ENCODE results near the gene ZNF622.

DNA sequence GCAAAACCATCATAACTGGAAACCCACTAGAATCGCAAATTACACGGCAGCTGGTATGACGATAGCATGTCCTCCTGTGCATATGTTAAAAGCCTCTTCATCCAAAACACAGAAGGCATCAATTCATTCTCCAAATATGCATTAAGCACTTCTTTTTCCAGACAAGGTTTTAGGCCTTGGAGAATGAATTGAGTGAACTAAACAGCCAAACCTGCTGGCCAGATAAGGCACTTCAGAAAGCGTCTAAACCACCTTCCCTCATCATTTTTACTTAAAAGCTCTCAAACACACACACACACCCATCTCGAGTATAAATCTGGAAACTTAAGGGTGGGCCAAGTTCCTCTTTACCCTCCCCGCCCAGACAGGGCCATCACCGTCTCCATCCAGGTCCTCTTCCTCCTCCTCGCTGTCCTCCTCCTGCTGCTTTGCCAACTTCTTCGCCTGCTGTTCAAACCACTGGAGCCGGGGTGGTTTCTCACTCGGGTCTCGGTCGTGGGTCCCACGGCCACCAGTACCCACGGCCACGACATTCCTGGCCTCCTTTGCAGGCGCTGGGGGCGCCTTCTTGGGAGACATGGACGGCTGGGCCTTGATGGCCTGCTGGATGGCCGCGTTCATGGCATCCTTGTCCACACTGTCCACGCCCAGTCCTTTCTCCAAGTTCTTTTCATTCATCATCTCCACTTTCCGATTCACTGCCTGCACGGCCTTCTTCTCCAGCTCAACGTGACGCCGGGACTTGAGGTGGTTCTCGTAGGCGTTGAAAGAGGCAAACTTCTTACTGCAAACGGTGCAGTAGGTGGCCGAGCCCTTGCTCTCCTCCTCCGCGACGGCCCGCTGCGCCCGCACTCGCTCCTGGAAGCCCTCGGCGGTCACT is 696 bp downstream of the ZNF622 start:
- no peak for TF ChIP-seq ZNF207 (IDR thresholded peaks at IDR 0.05; ENCODE audit: borderline replicate concordance)
- no peak for TF ChIP-seq NFRKB (IDR thresholded peaks at IDR 0.05)
- TF ChIP-seq TAF1 (CRISPR knock-in tag; IDR thresholded peaks at IDR 0.05), result no peak
- TF ChIP-seq, protein P1, sequence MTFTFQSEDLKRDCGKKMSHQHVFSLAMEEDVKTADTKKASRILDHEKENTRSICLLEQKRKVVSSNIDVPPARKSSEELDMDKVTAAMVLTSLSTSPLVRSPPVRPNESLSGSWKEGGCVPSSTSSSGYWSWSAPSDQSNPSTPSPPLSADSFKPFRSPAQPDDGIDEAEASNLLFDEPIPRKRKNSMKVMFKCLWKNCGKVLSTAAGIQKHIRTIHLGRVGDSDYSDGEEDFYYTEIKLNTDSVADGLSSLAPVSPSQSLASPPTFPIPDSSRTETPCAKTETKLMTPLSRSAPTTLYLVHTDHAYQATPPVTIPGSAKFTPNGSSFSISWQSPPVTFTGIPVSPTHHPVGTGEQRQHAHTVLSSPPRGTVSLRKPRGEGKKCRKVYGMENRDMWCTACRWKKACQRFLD (CRISPR knock-in tag; IDR thresholded peaks at IDR 0.05; ENCODE audit: borderline replicate concordance), result no peak
- TF ChIP-seq, protein P2, sequence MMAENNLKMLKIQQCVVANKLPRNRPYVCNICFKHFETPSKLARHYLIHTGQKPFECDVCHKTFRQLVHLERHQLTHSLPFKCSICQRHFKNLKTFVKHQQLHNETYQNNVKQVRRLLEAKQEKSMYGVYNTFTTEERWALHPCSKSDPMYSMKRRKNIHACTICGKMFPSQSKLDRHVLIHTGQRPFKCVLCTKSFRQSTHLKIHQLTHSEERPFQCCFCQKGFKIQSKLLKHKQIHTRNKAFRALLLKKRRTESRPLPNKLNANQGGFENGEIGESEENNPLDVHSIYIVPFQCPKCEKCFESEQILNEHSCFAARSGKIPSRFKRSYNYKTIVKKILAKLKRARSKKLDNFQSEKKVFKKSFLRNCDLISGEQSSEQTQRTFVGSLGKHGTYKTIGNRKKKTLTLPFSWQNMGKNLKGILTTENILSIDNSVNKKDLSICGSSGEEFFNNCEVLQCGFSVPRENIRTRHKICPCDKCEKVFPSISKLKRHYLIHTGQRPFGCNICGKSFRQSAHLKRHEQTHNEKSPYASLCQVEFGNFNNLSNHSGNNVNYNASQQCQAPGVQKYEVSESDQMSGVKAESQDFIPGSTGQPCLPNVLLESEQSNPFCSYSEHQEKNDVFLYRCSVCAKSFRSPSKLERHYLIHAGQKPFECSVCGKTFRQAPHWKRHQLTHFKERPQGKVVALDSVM (CRISPR knock-in tag; IDR thresholded peaks at IDR 0.05), result no peak
- TF ChIP-seq, protein P3, sequence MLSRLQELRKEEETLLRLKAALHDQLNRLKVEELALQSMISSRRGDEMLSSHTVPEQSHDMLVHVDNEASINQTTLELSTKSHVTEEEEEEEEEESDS (CRISPR knock-in tag; IDR thresholded peaks at IDR 0.05; ENCODE audit: borderline replicate concordance), result no peak
- no peak for TF ChIP-seq ELF4 (CRISPR knock-in tag; IDR thresholded peaks at IDR 0.05; ENCODE audit: borderline replicate concordance)
- TF ChIP-seq CCDC6 (CRISPR knock-in tag; IDR thresholded peaks at IDR 0.05), result no peak
- no peak for TF ChIP-seq RBFOX2 (IDR thresholded peaks at IDR 0.05; ENCODE audit: low read depth, low read length)
- TF ChIP-seq MYNN (CRISPR knock-in tag; IDR thresholded peaks at IDR 0.05; ENCODE audit: low read depth), result no peak
- TF ChIP-seq, protein P4, sequence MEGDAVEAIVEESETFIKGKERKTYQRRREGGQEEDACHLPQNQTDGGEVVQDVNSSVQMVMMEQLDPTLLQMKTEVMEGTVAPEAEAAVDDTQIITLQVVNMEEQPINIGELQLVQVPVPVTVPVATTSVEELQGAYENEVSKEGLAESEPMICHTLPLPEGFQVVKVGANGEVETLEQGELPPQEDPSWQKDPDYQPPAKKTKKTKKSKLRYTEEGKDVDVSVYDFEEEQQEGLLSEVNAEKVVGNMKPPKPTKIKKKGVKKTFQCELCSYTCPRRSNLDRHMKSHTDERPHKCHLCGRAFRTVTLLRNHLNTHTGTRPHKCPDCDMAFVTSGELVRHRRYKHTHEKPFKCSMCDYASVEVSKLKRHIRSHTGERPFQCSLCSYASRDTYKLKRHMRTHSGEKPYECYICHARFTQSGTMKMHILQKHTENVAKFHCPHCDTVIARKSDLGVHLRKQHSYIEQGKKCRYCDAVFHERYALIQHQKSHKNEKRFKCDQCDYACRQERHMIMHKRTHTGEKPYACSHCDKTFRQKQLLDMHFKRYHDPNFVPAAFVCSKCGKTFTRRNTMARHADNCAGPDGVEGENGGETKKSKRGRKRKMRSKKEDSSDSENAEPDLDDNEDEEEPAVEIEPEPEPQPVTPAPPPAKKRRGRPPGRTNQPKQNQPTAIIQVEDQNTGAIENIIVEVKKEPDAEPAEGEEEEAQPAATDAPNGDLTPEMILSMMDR (CRISPR knock-in tag; IDR thresholded peaks at IDR 0.05), result no peak
- no peak for TF ChIP-seq FOXO1 (CRISPR knock-in tag; IDR thresholded peaks at IDR 0.05)
- no peak for TF ChIP-seq SRSF1 (optimal IDR thresholded peaks at IDR 0.05; ENCODE audit: low read depth, low read length)
- no peak for TF ChIP-seq ARNT (IDR thresholded peaks at IDR 0.05)

All from HepG2 (cell line).